ENCODE data around the gene LRCOL1.

LRCOL1 gene

DNA sequence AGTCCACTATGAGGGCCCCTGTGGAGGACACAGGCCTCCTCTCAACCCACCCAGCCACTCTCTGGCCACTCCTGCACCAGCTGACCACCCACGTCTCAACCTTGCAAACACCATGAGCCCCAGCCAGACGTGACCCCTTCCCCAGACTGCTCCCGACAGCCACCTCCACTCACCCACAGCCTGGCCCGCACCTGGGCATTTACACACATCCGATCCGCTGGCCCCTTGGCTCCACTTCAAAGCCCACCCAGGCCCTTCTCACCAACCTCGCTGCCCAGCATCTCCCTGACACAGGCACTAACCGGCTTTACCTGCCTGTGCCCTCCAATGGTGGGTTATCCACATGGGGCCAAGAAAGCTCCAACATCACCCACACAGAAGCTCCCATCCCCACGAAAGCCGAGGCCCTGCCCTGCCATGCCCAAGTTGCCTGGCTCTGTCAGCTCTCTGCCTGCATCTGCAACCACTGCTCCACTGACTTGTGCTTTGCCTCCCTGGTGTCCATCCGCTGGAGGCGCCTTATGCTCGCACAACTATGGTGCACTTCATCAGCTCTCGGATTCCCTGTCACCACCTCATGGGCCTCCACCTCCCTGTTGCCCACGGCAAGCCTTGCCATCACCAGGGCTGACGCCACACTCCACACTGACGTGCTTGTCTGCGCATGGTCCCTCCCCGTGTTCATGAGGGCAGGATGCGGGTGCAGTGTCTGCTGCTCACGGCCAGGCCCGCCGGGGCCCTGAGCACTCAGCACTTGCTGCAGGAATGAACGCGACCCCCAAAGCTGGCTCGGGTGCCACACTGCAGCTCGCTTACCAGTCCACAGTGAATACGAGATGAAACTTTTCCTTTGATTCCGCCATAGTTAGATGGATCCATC is 24.9 kb upstream of the LRCOL1 start:
- no peak for DNase-seq (ENCODE audit: low spot score)

DNA sequence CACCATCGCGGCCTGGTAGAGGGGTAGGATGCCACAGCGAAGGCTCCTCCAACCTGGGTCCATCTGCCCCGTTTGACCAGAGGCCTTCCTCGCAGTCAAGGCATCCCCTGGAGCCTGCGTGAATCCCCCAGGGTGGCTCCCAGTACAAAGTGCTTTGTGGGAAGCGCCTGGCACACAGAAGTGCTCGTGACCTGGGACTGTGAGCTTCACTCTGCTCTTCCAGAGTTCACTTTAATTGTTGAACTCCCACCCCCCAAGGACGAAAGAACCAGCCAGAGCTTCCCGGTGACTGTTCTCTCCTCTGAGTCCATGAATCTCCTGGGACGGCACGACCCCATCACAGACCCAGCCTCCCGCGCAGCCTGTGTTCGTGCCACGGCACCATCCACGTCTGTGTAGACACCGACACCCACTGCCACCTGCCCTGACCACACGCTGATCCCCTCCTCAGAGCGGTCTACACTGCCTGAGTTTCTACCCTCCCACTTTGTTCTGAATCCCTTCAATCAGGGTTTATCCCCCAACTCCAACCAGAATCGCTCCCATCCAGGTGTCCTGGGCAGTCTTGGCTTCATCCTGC is 24.1 kb upstream of the LRCOL1 start:
- DNase-seq (ENCODE audit: low spot score): no peak

DNA sequence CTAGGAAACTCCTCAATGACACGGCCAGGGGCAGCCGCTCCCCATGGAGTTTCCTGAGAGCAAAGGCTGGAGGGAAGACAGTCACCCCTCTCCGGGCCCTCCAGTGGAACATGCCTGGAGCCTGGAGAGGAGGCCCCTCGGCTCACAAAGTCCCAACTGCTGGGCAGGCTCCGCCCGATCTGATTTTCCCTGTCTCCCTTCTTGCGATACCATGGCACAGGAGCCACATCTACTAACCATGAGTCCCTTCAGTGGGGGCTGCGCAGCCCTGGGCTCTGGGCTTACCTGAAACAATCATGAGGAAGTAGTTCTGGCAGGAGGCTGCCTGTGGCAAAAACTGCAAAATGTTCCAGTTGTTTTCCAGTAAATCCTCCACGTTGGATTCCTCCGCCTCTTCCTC is 23.5 kb upstream of the LRCOL1 start:
- no peak for DNase-seq (ENCODE audit: low spot score)

DNA sequence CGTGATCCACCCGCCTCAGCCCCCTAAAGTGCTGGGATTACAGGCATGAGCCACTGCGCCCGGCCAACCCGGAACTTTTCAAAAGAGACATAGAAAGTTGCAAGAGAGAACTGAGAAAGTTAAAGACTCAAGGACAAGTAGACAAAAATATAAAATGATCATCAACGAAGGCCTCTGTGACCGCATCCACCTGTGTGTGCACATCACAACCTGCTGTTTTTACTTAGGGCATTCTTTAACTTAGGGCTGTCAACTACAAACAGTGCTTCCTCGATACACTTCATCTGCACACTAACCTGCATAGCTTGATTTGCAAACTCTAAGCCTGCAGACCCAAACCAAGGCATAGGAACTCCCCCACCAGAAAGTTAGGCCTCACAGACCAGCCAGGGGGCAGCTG is 23.0 kb upstream of the LRCOL1 start:
- no peak for DNase-seq (ENCODE audit: low spot score)

DNA sequence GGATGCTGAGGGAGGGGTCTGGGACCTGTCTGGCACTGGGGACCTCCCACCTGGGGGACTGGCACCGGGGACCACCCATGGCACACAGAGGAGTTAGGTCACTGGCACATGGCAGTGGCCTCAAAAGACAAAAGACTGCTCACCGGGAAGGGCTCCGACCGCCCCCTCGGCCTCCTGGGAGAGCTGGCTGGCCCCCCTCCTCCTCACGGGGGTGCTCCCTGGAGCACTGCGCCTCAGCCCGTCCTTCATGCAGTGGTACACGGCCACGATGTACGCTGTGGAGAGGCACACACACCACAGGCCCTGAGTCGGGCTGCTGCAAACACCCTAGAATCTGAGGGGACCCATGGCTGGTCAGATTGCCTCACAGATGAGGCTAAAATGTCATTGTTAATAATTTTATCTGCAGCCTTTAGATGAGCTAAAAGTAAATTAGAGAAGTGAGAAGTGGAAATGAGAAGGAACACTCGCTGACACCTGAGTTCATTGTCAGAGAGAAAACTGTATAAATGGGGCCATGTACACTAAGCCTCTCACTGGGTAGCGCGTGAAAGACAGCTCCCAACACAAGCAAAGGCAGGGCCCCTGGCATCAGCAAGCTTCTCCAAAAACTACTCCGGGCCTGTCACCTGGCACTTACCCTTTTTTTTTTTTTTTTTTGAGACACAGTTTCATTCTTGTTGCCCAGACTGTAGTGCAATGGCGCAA is 22.3 kb upstream of the LRCOL1 start:
- no peak for DNase-seq (ENCODE audit: low spot score)

DNA sequence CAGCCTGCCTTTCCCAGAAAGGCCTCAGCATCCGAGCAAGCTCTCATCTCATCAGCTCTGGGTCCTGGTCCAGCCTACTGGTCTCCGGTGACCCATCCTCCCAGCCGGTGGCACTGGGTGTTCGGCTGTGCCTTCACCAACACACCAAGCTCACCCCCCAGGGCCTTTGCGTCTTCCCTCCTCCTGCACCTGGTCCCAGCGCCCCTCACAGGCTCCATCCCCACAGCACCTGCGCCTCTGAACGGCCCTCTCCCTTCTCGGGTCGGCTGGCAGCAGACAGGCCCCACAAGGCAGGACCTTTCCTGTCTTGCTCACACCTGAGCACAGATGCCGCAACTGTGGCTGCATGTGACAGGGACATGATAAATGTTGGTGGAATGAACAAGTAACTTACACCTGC is 21.3 kb upstream of the LRCOL1 start:
- DNase-seq (ENCODE audit: low spot score): no peak

DNA sequence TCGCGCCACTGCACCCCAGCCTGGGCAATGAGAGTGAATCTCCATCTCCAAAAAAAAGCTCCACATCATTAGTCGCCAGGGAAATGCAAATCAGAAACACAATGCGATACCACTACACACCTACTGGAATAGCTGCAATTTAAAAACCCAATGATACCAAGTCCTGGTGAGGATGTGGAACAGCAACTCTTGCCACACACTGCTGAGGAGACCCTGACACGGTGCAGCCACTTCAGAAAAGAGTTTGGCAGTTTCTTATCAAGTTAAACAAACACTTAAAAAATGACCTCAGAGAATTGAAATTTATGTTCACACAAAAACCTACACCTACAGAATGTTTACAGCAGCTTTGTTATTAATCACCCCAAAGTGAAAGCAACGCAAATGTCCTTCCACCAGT is 20.3 kb upstream of the LRCOL1 start:
- DNase-seq (ENCODE audit: low spot score): no peak

DNA sequence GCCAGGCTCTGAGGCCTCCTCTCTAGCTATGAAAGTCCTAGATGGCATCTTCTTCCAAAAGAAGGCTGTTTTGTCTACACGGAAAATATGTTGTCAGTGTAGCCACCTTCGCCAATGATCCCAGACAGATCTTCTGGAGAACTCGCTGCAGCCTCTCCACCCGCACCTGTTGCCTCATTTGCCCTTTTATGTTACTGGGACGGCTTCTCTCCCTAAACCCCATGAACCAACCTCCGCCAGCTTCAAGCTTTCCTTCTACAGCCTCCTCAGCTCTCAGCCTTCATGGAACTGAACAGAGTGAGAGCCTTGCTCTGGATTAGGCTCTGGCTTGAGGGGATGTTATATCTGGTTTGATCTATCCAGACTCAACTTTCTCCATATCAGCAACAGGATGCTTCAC is 18.9 kb upstream of the LRCOL1 start:
- DNase-seq (ENCODE audit: low spot score): no peak

DNA sequence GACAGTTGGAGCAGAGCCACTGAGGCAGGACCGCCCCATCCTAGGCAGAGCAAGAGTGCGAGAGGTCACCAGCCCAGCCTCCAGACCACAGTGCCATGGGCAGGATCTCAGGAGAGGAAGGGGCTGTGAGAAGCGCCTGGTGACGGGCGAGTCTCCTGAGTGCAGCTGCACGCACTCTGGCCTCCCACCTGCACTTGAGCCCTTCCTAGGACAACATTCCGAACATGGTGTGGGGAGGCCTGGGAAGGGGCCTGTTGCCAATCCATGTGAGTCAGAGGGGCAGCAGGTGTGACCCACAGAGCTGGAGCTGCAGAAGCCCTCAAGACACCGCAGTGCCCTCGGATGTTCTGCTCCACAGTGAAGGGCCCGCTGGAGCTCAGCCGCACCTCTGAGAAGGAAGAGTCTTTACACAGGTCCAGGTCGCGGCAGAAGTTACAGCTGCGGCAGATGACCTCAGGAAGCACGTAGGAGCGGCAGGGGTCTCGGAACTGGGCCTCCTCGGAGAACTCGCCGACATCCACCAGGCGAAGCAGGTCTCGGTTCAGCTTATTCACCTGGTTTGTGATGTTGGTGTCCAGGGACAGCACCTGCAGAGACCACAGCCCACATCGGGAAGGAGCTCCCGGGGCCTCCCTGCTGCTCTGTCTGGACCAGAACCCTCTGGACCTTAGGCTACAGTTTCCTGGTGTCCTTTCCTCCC is 15.5 kb upstream of the LRCOL1 start:
- no peak for DNase-seq (ENCODE audit: low spot score)

DNA sequence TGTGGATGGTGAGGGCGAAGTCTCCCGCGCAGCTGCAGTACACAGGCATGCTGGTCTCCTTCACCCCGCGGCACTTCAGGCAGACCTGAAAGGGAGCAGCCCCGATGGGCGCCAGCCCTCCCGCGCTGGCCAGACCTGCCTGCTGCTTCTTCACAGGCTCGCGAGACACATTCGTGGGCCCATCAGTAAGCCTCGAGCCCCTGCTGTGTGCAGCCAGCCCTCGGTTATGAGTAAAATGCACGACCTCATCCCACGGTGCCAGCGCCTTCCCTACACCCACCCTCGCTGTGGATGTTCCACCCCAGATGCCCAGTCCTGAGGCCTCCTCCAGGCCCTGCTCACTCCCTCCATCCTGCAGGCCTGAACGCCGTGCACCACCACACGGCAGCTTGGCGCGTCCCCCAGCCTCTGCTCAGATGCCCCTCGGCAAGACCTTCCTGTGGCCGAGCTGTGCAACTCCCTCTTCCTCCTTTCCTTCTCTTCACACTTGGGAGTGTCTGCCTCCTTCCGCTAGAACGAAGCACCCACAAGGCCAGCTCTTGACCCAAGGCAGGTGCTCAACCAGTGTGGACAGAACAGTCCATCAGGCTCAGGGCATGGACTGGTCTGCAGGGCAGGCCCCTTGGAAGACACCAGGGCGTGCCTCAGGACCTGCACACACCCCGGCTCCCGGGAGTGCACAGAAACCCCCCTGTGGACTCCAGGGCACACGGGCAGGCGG is 14.7 kb upstream of the LRCOL1 start:
- DNase-seq (ENCODE audit: low spot score): no peak

DNA sequence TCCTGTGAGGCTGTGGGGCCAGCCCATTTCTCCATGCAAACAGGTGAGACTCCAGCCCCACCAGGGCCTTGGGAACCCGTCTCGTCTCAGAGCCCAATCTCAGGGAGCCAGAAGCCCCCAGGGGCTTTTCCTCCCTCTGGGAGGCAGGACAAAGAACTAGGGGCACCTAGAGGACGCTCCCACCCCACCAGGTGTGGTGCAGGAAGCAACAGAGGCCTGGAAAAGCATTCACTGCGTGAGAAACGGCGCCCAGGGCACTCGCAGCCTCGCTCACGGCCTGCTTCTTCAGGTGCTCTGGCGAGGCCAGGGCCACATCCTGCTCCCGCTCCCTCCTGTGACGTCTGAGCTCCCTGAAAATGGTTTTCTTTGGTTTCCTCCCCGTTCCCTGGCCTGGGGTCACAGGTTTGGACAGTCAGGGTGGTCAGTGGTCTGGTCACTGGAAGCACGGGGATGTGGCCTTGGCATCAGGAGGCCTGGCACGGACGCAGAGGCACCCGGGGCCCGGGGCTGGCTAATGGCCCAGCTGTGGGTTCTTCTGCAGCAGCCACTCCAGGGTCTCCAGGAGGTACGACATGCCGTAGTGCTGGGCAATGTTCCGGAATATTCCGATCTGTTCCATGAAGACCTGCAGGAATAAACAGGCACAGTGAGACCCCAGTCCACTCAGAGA is 13.9 kb upstream of the LRCOL1 start:
- no peak for DNase-seq (ENCODE audit: low spot score)

DNA sequence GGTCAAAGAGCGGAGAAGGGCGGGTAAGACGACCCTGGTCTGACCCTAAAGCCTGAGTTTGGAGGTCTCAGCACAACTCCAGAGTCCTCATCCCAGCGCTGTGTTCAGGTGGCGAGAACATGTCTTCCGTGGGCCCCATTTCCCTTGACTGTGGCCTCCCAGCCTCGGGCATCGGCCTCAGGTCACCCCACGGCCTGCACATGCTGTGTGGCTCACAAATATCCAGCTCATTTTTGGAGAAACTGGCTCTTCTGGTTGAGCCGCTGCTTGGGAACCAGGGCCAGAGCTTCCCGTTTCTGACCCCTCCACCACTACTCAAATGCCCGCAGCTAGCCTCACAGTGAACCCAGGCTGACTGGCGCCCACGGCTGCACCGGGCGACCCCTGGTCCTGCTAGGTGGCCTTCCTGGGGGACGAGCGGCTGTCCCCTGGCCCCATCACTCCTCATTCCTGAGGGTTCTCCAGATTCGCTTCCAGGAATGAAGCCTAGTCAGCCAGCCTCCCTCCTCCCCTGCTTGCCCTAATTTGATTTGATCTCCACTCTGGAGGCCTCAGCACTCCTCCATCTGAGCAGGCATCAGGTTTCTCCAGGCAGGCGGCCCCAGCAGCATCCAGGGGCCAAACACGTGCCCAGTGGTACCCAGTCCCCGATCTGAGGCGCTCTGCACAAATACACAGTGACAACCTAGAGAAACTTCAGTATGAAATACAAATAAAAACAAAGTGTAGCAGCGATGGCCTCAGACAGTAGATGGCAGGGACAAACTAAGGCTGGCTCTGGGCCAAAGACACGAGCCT is 12.9 kb upstream of the LRCOL1 start:
- DNase-seq (ENCODE audit: low spot score): no peak

DNA sequence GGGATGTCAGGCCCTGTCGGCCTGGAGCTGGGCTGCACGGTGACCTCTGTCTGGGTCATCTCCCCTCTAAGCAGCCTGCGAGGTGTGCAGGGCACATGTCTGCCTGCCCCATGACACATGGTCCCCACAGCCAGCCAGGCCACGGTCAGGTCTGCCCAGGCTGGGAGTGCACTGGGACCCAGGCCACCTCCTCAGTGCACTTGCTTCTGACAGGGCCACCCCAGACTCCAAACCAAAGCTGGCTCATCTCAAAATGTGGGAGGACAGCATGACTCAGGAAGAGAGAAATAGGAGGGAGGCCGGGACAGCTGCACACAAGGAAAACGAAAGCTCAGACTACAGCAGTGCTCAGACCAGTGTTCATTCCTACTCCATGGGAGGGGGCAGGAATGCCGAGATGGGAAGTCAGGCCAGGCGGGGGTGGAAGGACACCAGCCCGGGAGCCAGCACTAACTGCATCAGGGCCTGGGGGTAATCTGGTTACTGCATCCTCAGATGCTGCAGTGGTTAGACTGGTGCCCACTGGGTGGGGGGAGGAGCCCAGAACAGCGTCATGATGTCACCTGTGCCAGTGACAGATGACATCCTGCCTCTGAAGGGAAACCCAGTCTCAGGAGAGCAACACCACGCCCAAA is 12.2 kb upstream of the LRCOL1 start:
- no peak for DNase-seq (ENCODE audit: low spot score)

DNA sequence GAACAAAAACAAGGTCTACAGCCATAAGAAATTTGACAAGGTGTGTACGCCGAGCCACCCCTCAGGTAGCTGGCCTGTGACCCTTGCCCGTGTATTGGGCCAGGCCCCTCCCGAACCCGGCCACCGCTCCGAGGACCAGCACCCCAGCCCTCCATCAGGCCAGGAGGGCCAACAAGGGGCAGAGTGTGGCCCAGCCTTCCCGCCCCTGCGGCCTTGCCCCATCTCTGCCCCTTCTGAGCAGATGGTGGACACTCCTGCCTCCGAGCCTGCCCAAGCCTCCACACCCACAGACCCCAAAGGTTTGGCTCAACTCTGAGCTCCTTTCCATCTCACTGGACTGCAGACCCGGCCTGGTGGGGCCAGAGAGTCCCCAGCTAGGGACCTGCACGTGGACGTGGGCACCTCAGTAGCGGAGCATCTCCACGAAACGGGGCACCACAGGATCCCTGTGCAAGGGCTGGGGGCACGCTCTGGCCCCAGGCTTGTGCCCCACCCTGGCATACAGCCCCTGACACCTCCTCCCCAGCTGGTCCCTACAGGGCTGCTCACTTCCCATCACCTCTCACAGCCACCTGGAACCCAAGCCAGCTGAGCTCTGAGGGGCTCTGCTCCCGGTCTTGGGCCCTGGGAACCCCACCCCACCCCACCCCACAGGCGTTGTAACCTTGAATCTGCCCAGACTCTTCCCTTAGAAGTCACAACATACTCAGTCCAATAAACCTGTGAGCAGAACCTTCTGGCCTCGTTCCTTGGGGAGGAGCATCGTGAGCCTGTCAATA is 11.5 kb upstream of the LRCOL1 start:
- no peak for DNase-seq (ENCODE audit: low spot score)

DNA sequence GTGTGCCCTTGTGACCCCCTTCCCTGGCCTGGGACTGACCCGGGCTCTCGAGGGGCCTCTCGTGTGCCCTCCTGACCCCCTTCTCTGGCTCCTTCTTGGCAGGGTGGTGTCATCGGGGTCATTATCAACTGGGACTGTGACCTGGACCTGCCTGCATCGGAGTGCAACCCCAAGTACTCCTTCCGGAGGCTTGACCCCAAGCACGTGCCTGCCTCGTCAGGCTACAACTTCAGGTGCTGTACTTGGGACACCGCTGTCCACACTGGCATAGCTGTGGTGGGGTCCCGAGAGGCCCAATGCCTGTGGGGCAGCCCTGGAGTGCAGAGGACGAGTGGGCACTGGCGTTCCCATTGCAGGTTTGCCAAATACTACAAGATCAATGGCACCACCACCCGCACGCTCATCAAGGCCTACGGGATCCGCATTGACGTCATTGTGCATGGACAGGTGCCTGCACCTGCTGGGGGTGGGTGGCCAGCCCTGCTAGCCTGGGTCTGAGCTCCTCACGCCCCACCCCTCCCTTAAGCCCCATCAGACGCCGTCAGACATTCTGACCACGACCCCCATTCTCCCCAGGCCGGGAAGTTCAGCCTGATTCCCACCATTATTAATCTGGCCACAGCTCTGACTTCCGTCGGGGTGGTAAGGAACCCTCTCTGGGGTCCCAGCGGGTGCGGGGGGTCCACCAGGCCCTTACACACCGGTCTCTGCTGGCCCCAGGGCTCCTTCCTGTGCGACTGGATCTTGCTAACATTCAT is 10.7 kb upstream of the LRCOL1 start:
- no peak for DNase-seq (ENCODE audit: low spot score)

DNA sequence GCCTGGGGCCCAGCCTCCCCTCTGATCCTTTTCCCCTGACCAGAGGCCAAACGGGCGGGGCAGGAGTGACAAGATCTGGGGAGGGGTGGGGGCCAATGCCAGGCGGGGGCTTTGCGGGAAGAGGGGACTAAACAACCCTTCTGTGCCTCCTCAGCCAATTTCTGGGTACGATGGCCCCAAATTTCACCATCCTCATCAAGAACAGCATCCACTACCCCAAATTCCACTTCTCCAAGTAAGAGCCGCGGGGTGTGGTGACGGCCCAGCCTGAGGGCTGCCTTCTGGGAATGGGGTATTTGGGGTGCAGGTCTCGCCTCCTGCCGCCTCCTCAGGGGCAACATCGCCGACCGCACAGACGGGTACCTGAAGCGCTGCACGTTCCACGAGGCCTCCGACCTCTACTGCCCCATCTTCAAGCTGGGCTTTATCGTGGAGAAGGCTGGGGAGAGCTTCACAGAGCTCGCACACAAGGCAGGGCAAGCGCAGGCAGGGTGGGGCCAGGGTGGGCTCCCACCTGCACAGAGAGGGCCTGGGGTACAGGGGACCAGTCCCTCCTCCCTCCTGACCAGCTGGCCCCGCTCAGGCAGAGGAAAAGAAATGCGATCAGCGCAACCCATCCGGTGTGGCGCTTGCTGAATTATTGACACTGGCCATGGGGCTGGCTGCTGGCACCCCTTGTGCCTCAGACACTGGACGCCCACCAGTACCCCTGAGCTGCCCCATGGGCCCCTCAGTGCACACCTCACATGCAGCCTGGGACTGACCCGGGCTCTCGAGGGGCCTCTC is 9.9 kb upstream of the LRCOL1 start:
- DNase-seq (ENCODE audit: low spot score): no peak

DNA sequence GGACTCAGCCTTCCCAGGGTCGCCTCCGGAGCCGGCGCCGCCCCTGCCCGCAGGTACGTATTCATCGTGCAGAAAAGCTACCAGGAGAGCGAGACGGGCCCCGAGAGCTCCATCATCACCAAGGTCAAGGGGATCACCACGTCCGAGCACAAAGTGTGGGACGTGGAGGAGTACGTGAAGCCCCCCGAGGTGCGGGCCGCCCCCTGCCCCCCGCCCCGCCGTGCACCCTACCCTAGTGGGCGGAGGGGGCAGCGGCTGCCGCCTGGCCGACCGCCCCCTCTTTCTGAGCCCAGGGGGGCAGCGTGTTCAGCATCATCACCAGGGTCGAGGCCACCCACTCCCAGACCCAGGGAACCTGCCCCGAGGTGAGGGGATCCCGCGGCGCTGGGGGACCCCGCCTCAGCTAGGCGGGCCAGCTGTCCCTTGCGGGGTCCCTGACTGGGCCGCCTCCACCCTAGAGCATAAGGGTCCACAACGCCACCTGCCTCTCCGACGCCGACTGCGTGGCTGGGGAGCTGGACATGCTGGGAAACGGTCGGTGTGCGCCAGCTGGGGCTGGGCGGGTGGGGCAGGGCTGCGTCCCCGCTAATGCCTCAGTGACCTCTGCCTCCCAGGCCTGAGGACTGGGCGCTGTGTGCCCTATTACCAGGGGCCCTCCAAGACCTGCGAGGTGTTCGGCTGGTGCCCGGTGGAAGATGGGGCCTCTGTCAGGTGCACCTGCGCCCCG is 9.2 kb upstream of the LRCOL1 start:
- DNase-seq (ENCODE audit: low spot score): no peak

All from kidney capillary endothelial cell (primary cell).